Measurements from ENCODE around the gene LIN28A. TPM values are rescaled to one million over a fixed set of nuclear protein-coding genes. Genes with fewer than 3 reads are reported as not detected.

The LIN28A gene
- total and polyA plus RNA-seq, 10 of the 15 experiments (the other 5 are each of a cell fraction or from before 2014, with no cell fraction given) = 0.13 to 0.59 (median 0.30) TPM; not detected in 7

DNA sequence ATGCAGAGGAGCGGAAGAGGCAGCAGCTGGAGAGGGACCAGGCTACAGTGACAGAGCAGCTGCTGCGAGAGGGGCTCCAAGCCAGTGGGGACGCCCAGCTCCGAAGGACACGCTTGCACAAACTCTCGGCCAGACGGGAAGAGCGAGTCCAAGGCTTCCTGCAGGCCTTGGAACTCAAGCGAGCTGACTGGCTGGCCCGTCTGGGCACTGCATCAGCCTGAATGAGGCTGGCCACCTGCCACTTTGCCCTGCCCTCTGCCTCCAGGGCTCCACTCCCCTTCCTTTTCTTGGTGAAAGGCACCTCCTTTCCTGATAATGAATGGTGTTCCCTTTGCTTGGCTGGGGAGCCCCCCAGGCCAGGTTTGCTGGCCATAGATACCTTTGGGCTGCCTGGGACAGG lies 58.3 kb downstream of the LIN28A start (continued):
- TF ChIP-seq, protein P1, sequence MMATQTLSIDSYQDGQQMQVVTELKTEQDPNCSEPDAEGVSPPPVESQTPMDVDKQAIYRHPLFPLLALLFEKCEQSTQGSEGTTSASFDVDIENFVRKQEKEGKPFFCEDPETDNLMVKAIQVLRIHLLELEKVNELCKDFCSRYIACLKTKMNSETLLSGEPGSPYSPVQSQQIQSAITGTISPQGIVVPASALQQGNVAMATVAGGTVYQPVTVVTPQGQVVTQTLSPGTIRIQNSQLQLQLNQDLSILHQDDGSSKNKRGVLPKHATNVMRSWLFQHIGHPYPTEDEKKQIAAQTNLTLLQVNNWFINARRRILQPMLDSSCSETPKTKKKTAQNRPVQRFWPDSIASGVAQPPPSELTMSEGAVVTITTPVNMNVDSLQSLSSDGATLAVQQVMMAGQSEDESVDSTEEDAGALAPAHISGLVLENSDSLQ (IDR thresholded peaks at IDR 0.05) = no peak
- TF ChIP-seq NR2F1 (conservative IDR thresholded peaks at IDR 0.05) = no peak
- TF ChIP-seq CREB1 (IDR thresholded peaks at IDR 0.05; ENCODE audit: low read depth) = no peak

DNA sequence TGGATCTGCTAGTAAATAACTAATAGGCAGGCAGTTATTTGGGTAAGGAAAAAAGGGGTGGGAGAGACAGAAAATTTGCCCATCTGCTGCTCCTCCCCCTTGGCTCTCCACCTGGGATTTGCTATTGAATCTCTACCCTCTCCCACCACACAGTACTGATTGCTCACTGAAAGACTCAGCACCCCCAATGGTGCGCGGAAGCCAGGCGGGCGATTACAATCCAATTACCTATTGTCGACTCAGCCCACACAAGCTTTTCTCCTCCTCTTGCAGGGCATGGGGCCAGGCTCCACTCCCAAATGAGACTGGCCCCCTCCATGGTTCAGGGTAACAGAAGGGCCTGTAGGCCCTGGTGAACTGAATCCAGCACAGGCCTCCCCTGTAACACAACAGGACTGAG lies 58.9 kb downstream of the LIN28A start:
- CTCF ChIA-PET = interaction anchor here (0.6 to 3.6 kb wide), 11 partner anchors 10 to 364 kb away, joined by 3 to 23 read pairs (median 4); partner anchors contain the start of genes CD52 and DHDDS
- POLR2A ChIA-PET = interaction anchor here (0.6 kb wide), 1 partner anchor 137 kb away, joined by 4 read pairs; no protein-coding TSS in a partner anchor
- no peak for FAIRE-seq
- SMC1A ChIA-PET (ENCODE audit: uncharacterized antibody, unreplicated experiment) = no interaction called here
- no peak for ATAC-seq
- H3K79me2 ChIP-seq (ENCODE audit: control insufficient read depth, insufficient read depth, low read length) = peaks cover 22% of the 10 kb centered on the region
- intact Hi-C loops (cut with micrococcal nuclease; ENCODE audit: unreplicated experiment) (no loop called here), in situ Hi-C loops (cut with MboI) (no loop called here)
- DNase-seq (ENCODE audit: low read depth, low spot score) = no peak
- no TSS peak for BruUV-seq (replicated peaks)
- H3K27me3 ChIP-seq (replicated peaks in 1 of 2; ENCODE audit: control insufficient read depth in 2 of 2, insufficient read depth in 2 of 2, low read length in 1 of 2) = no peaks in the 10 kb centered on the region
- no peak overlapping the region for H3K9ac ChIP-seq (ENCODE audit: control insufficient read depth, insufficient read depth, low read length)
- H3K4me1 ChIP-seq (ENCODE audit: control insufficient read depth, insufficient read depth, low read length) = peaks cover 19% of the 10 kb centered on the region
- H3K36me3 ChIP-seq (ENCODE audit: control insufficient read depth in 2 of 2, insufficient read depth in 2 of 2, low read length in 1 of 2) = peaks cover 6 to 27% of the 10 kb centered on the region in 2 experiments
- H3K27ac ChIP-seq (ENCODE audit: control insufficient read depth, insufficient read depth) = no peak overlapping the region
- no peak for TF ChIP-seq EGR1 (IDR thresholded peaks at IDR 0.05; ENCODE audit: borderline replicate concordance in 1 of 2, low read depth in 2 of 2, low read length in 2 of 2)
- TF ChIP-seq STAT3 (IDR thresholded peaks at IDR 0.05; ENCODE audit: low read depth, low read length) = no peak
- no peak for TF ChIP-seq SP1 (IDR thresholded peaks at IDR 0.05; ENCODE audit: low read depth, low read length)
- no peaks in the 10 kb centered on the region for H3K9me3 ChIP-seq (replicated peaks; ENCODE audit: control insufficient read depth, insufficient read depth, low read length)
- H3K4me2 ChIP-seq (ENCODE audit: control insufficient read depth, insufficient read depth) = no peak overlapping the region
- no peaks in the 10 kb centered on the region; the same call in 1 of the 2 replicates for H4K20me1 ChIP-seq (ENCODE audit: control insufficient read depth, insufficient read depth)
- no peak overlapping the region for H3K4me3 ChIP-seq
- RAD21 ChIA-PET (ENCODE audit: unreplicated experiment) = no interaction called here
- H2AFZ ChIP-seq (ENCODE audit: control insufficient read depth, low read depth, low read length) = no peak overlapping the region
- 93% methylated on average over 4 of the region's 5 CpGs for WGBS (ENCODE audit: insufficient coverage, insufficient replicate concordance, low lambda C conversion rate, missing lambda C conversion rate)
